GM19025 (cell line): ENCODE results near the gene TRABD.

Experiments used
- ATAC-seq: cut with Tn5 transposase; IDR thresholded peaks from one replicate; pipeline ENCODE4 v1.9.1; 2021; ENCODE audit warnings: mild to moderate bottlenecking, low read depth, moderate library complexity; ENCODE audit not compliant: unreplicated experiment

TRABD gene

DNA sequence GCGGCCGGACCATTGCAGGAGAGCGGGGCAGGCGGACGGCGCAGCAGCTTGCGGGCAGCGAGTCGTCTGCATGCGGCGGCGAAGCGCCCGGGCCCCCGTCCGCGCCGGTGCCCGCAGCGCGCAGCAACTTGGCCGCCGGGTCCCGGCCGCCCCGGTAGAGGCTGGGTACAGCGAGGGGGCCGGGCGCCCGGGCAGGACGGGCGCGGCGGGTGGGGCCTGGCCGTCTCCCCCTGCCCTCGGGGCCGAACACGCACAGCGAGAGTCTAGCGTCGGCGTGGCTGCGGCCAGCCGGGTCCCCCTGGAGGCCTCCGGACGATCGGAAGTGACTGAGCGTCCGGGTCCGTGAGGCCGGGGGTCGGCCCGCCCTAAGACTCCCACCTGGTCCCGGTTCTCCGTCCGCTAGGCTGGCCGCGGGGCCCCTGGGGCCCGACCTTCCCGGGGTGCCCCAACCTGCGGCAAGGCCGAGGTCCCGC is 775 bp upstream of the TRABD start:
- ATAC-seq: no peak

DNA sequence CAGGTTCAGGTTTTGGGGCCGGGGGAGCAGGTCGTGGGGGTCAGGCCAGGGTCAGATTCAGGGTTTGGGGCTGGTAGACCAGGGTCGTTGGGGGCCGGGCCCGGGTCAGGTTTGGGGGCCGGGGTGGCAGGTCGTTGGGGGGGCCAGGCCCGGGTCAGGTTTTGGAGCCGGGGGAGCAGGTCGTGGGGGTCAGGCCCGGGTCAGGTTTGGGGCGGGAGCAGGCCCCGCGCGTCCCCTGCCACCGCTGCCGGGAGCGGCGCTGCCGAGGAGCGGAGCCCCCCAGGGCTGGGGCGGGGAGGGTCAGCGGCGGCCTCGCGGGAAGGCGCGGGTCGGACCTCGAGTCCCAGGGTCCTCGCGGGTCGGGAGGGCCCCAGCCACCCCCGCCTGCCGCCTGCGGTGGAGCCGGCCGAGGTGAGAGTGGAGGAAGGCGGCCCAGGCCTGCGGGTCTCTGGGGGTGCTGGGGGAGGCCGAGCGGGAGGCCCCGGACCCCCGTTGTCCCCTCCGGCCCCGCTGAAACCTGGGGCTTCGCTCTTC is 535 bp downstream of the TRABD start:
- ATAC-seq: no peak

DNA sequence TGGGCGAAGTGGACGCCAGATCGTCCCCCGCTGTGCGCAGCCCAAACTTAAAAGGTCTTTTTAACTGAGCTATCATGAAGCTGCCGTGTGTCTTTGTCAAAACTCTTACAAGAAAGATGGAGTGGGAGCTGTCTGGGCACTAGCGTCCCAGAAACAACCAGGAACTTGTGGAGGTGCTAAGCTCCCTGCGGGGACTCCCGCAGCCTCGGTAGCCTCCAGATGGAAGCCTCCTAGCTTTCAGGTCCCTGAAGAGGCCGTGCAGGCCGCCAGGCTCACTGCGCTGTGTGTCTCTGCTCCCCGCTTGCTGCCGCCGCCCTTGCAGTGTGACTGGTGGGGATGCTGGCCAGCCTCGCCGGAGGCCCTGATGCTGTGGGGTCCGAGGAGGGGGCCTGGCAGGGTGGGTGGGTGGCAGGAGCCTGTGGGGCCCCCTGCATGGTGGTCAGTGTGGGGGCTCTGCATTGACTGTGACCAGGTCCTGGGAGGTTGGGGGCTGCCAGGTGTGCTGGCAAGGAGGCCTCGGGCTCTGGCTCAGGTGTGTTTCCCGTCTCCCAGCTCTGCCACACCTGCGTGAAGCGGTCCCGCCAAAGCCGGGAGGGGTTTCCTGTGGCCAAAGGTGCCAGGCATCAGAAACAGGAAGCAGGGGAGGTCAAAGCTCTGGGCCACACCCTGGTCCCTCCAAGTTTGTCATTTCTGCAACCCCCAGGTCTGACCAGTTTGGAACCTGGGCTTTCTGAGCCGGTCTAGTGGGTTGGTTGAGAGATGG is 1.2 kb downstream of the TRABD start:
- no peak for ATAC-seq

DNA sequence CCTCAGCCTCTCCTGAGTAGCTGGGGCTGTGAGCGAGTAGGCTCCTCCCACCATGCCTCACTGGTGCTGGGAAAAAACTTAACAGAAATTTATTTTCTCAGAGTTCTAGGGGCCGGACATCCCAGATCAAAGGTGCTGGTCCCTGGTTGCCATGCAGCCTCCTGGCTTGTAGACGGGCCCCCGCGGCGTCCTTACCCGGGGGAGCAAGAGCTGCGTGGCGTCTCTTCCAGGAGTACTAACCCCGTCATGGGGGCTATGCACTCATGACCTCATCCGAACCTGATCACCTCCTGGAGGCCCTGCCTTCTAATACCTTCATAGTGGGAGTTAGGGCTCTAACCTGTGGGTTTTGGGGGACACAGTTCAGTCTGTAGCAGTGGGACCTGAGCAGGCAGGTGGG is 2.6 kb downstream of the TRABD start:
- no peak for ATAC-seq

DNA sequence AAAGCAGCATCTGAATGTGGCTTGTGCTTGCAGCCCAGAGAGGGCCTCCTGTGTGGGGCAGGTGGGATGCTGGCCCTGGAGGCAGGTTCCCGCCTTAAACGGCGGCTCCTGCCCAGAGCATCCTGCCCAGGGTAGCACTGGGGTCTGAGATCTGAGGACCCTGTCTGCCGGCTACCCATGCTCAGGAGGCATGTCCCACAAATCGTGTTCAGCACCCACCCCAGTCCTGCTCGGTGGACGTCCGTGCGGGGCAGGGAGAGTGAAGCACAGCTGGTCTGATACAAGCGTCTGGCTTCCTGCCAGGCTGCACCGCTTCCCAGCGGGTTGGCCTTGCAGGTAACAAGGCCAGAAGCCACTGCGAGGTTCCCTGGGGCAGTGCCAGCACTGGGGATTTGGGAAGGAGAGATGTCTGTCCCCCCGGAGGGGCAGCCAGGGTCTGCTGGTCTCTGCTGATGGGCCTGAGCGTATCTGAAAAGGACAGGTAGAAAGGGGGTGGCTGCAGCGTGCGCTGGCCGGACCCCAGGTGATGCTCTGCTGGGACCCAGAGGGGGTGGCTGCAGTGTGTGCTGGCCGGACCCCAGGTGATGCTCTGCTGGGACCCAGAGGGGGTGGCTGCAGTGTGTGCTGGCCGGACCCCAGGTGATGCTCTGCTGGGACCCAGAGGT is 3.6 kb downstream of the TRABD start:
- ATAC-seq: no peak

DNA sequence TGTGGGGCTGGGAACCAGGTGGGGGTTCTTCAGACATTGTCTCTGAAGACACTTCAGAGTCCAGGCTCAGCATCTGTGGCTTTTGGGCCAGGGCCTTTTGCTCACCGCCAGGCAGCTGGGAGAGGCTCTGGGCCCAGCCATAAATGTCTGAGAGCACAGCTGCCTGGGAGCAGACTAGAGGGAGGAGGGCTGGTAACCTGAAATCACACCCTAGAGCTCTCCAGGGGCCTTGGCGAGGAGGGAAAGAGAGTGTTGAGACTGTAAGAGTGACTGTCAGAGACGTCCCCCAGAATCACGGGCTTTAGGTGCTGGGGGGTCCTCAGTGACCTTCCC is 4.1 kb downstream of the TRABD start:
- peak; percentile 4 for ATAC-seq

DNA sequence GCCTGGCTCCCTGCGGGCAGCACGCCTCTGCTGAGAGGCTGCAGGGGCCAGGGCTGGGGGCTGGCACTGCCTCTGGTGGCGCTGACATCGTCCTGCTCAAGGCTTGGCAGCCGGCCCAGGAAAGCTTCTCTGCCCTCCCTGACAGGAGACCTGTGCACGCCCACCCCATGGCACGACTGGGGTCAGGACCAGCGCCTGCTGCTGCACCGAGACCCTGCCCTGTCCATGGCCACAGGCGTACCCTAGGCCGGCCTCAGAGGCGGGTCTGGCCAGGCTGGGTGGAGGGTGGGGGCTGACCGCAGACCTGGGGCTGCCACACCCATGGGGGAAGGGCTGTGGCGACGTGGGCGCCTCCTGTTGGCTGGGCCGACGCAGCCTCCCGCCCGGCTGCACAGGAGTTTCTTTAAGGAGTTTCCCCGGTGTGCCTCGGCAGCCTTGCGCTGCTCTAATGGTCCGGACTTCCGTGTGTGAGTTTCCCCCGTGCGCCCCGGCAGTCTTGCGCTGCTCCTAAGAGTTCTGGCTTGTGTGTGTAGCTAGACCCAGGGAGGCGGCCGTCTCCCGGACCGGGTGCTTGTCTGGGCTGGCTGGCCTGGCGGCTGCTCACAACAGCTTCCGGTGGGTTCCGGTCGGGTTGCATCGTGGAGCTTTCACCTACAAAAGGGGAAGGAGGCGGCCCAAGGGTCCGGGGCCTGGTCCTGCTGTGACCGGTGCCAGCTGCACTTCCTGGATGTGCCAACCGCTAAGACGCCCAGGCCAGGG is 4.6 kb downstream of the TRABD start:
- ATAC-seq: peak; percentile 34

DNA sequence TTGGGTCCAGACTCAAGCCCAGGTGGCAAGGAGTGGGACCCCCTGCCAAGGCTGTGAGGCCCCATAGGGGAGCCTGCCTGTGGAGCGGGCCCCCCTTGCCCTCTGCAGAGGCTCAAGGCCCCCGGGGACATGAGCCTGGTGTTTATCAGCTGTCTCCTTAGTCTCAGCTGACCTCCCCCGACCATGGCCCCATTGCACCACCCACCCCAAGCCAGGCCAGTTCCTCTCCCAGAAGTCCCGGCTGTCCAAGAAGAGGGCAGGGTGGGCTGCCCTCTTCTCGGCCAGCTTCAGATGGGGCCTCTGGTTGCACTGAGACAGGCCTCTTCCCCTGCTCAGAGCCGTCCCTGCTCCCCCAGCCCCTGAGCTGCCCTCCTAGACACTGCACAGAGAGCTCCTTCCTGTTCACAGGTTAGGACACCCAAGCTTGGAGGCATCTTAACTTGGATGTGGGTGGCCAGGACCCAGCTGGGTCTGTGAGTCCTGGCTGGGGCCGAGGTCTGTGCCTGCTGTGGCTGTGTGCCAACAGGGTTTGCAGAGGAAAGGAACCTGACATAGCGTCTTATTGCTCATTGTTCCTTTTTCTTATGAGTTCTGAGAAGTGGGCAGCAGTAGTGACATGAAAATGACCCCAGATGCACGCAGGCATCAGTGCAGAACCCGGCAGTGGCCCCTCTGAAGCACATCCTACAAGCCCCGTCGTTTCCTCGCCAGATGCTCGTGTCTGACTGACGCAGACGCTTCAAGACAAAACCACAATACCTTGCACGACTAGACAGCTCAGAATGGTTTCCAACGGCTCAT is 5.4 kb downstream of the TRABD start:
- ATAC-seq: no peak

DNA sequence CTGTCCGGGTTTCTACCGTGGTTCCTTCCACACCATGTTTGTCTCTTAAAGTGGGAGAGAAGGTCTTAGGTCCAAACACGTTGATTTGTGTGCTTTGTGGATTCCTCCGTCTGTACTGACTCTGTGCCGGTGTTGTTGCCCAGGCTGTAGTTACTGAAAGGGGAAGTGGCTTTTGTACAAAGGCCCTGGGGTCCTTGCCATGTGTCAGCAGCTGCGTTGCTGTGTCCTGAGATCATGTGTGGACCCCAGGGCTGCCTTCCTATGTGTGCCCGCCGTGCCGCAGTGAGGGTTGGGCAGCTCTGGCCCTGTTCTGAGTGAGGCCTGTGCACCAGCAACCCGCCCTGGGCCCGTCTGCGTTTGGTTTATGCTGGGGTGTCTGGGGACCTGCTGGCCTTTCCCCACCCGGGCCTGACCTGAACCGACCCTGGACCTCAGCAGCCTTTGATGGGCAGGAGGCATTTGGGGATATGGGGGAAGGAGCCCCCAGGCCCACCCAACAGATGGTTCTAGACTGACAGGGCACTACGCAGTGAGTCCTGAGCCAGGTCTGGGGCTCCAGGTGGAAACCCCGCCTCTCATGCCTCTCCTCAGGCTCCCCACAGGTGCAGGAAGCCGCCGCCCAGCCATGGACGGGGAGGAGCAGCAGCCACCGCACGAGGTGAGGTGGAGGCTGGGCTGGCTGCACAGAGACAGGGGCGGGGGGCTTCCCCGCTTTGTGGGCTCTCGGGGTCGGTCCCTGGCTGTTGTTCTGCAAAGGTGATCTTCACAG is 6.9 kb downstream of the TRABD start:
- no peak for ATAC-seq

DNA sequence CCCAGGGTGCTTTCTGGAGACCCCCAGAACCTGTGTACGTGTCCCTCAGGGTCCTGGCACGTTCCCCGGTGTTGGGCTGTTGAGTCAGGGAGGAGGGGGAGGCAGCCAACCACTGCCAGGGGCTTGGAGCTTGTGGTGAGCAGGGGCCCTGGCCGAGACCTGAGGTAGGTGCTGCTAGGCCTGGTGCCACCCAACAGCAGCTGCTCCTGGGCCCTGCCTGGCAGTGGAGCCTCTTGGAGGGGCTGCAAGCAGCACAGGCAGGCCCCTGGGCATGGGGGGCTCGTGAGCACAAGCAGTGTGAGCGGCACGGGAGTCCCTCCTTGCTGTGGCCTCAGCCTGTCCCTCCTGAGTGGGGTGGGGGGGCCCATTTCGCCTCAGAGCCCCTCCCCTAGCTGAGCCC is 7.9 kb downstream of the TRABD start:
- ATAC-seq: no peak

DNA sequence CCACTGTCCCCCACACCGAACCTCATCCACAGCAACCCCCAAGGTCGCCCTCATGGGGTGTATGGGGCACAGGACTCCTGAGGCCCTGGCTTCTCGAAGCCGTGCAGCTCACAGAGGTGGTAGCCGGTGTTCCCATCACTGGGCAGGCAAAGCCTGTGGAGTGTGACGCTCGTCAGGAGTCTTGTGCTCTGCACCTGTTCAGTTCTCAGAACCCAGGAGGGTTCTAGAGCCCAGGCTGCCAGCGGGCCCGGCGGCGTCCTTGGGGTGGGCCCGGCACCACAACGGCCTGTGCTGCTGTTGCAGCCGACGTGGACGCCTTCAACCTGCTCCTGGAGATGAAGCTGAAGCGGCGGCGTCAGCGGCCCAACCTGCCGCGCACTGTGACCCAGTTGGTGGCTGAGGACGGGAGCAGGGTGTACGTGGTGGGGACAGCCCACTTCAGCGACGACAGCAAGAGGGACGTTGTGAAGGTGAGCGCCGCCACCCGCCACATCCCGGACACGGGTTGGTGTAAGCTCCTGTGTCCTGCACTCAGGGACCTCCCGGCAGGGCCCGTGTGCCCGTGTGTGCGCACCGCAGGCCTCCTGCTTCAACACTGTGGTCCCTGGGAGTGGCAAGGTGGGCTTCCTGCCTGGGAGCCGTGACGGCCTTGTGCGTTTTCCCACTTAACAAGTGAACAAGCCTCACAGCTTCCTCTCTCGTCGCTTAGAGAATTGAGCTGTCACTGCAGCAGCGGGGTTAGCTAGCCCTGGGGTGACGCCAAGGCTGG is 8.5 kb downstream of the TRABD start:
- no peak for ATAC-seq

DNA sequence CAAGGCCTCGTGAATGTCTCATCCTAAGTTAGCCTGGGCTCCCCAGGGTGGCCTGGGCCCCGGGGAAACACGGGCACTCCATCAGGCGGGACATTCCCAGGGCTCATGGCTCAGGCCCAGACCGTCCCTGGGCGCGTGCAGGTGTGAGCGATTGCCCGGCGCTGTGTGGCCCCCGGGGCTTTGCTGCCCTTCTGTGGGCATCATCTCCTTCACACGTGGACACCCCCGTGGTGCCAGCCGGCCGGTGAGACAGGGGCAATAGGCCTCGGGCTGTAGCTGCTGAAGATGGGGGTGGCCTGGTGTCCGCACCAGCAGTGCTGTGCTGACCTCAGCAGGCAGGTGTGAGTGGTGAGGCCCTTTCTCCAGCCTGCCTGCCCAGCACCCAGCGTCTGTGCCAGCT is 10.5 kb downstream of the TRABD start:
- no peak for ATAC-seq

DNA sequence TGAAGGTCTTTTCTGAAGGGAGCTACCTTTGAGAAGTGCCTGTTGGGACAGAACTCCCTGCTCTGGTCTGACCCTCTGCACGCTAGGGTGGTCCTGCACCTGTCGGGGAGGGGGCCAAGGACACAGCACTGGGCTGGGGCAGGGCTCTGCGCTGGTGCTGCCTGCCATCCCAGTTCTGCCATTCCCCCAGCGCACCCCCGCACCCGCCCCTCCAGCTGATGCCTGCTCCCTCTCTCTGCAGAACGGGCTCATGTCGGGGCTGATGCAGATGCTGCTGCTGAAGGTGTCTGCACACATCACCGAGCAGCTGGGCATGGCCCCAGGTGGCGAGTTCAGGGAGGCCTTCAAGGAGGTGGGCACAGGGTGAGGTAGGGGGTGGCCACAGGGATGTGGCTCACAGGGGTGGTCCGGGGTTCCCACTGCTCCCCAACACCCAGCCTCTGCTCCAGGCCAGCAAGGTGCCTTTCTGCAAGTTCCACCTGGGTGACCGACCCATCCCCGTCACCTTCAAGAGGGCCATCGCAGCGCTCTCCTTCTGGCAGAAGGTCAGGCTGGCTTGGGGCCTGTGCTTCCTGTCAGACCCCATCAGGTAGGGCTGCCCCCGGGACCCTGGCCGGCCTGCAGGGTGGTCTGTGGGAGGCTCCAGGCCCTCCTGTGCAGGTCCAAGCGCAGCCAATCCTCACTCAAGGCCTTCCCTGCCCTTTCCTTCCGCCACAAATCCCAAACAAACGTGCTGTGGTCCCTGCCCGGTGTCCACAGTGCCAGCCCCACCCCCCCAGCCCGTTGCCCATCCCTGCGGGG is 11.5 kb downstream of the TRABD start:
- ATAC-seq: no peak

DNA sequence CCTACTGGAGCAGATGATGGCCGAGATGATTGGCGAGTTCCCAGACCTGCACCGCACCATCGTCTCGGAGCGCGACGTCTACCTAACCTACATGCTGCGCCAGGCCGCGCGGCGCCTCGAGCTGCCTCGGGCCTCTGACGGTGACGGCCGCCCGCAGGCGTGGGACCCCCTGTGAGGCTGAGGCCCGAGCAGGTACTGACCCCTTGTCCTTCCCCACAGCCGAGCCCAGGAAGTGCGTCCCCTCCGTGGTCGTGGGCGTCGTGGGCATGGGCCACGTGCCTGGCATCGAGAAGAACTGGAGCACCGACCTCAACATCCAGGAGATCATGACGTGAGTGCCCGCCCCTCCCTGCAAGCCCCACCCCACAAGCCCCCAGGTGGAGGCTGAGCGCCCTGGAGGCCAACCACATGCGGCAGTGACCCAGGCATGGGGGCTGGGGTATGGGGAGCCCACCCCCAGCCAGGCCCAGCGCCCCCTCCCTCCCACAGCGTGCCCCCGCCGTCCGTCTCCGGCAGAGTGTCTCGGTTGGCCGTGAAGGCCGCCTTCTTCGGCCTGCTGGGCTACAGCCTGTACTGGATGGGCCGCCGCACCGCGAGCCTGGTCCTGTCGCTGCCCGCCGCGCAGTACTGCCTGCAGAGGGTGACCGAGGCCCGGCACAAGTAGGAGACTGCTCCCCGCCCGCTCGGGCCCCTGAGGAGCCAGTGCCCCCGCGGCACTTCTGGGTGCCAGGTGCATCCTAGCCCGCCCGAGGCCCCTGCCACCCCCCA is 12.3 kb downstream of the TRABD start:
- ATAC-seq: no peak

DNA sequence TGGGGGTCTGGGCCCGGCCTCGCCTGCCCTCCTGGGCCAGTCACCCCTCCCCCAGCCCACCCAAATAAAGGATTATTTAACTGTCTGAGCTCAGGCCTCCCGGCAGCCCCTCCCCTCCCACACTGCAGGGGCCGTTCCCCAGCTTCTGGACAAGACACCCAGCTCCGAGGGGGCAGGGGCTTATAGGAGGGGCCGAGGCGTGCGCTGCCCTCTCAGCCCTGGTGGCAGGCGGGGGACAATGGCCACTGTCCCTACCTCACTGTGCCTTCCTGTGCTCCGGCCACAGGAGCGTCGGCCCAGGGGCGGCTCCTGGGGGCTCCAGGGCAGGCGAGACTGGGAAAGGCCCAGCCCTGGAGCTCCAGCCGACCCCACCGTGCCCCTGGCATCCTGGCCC is 12.9 kb downstream of the TRABD start:
- no peak for ATAC-seq

DNA sequence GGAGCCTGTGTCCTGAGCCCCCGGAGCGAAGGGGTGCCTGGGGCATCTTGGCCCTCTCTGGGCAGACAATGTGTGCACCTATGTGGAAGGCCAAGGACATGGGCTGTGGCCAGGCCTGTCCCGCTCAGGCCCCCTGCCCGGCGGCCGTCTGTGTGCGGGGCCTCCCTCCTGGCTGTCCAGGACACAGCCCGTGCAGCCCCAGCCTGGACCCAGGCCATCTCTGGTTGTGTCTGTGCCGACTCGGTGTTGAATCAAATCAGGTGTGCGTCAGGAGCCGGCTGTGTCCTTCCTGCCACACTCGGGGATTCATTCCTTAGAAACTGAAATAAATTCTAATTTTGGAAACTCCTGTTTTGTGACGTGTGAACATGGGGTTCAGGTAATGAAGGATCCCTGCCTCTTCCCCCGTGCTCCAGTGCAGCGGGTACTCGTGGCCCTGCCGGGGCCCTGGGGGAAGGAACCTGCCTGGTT is 13.6 kb downstream of the TRABD start:
- no peak for ATAC-seq

DNA sequence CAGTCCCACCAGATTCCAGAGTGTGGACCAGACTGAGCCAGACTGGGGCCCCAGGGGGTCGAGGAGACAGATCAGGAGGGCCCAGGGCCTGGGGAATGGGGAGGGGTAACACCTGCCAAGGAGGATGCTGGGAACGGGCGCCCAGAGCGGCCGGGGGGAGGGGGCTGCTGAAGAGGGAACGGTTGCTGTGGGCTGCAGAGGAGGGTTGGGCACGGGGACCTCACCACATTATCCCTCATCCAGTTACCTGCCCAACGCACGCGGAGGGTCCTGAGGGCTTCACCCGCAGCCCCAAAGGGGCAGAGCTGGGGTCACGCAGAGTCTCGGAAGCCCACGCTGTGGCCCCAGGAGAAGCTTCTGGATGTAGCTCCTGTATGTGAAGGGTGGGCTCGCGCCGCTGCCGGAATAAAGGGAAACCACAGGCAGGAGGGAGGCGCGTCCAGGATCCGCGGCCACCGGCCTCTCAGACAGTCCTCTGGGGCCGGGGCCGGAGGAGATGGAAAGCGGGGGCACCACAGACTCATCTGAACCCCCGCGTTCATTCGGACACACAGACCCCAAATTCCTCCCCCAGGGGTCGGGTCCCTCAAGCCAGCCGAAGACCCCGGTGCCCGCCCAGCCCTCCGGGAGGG is 14.2 kb downstream of the TRABD start:
- no peak for ATAC-seq
